Trophoblast cell (in vitro differentiated cells and primary cell): ENCODE results near the gene ERMP1.

ENCODE experiments used
- DNase-seq, 2 donors: peaks; one replicate each; pipeline ENCODE4 v3.0.0-alpha.2; 2016
- H2AFZ ChIP-seq: 2 replicates; pipeline ENCODE4 v1.6.1; 2013; ENCODE audit warnings: low read length, moderate library complexity, mild to moderate bottlenecking; ENCODE audit not compliant: insufficient read depth, poor library complexity
- H2AK5ac ChIP-seq: 2 replicates; pipeline ENCODE4 v1.6.1; 2013; ENCODE audit warnings: mild to moderate bottlenecking, low read length
- H2BK120ac ChIP-seq: 2 replicates; pipeline ENCODE4 v1.6.1; 2013; ENCODE audit warnings: low read length, mild to moderate bottlenecking, moderate library complexity; ENCODE audit not compliant: insufficient read depth, poor library complexity
- H2BK12ac ChIP-seq: 2 replicates; pipeline ENCODE4 v1.6.1; 2013; ENCODE audit warnings: mild to moderate bottlenecking, low read length, moderate library complexity
- H2BK5ac ChIP-seq: 2 replicates; pipeline ENCODE4 v1.6.1; 2013; ENCODE audit warnings: low read length, low read depth, moderate library complexity, mild to moderate bottlenecking; ENCODE audit not compliant: poor library complexity
- H3K14ac ChIP-seq: 2 replicates; pipeline ENCODE4 v1.6.1; 2013; ENCODE audit warnings: mild to moderate bottlenecking, low read length
- H3K18ac ChIP-seq: 2 replicates; pipeline ENCODE4 v1.6.1; 2013; ENCODE audit warnings: mild to moderate bottlenecking, low read length
- H3K23ac ChIP-seq: 2 replicates; pipeline ENCODE4 v1.6.1; 2013; ENCODE audit warnings: low read length
- H3K27ac ChIP-seq: 2 replicates; pipeline ENCODE4 v1.5.1; 2013; ENCODE audit warnings: low read depth, mild to moderate bottlenecking, inconsistent platforms, low read length, moderate library complexity
- H3K27me3 ChIP-seq: 2 replicates; pipeline ENCODE4 v1.6.1; 2013; ENCODE audit warnings: inconsistent platforms, mild to moderate bottlenecking, low read length, moderate library complexity; ENCODE audit not compliant: insufficient read depth
- H3K36me3 ChIP-seq, 2 experiments: 1 replicate in 1 of 2; 2 replicates in 1 of 2; pipeline ENCODE4 v1.6.1; 2013; ENCODE audit warnings: low read length in 2 of 2, mild to moderate bottlenecking in 2 of 2, moderate library complexity in 1 of 2; ENCODE audit not compliant: insufficient read depth in 2 of 2, control insufficient read depth in 1 of 2
- H3K4ac ChIP-seq: 2 replicates; pipeline ENCODE4 v1.6.1; 2013; ENCODE audit warnings: low read depth, mild to moderate bottlenecking, low read length, moderate library complexity
- H3K4me1 ChIP-seq, 2 experiments: 1 replicate in 1 of 2; 2 replicates in 1 of 2; pipeline ENCODE4 v1.6.1; 2013; ENCODE audit warnings: low read length in 2 of 2, mild to moderate bottlenecking in 2 of 2, moderate library complexity in 1 of 2; ENCODE audit not compliant: insufficient read depth in 2 of 2, control insufficient read depth in 1 of 2
- H3K4me2 ChIP-seq: 2 replicates; pipeline ENCODE4 v1.6.1; 2013; ENCODE audit warnings: inconsistent platforms, mild to moderate bottlenecking, low read length, moderate library complexity
- H3K4me3 ChIP-seq: 2 replicates; pipeline ENCODE4 v1.5.1; 2013; ENCODE audit warnings: mild to moderate bottlenecking, low read depth, low read length, inconsistent platforms
- H3K79me1 ChIP-seq: one replicate; pipeline ENCODE4 v1.6.1; 2013; ENCODE audit warnings: low read length
- H3K79me2 ChIP-seq: 2 replicates; pipeline ENCODE4 v1.6.1; 2013; ENCODE audit warnings: low read length, mild to moderate bottlenecking; ENCODE audit not compliant: control insufficient read depth, insufficient read depth, poor library complexity
- H3K9ac ChIP-seq: 2 replicates; pipeline ENCODE4 v1.6.1; 2013; ENCODE audit warnings: mild to moderate bottlenecking, low read length
- H3K9me3 ChIP-seq: 2 replicates; pipeline ENCODE4 v1.6.1; 2013; ENCODE audit warnings: low read depth, mild to moderate bottlenecking, control low read depth, inconsistent platforms, low read length; ENCODE audit not compliant: insufficient read depth
- H4K12ac ChIP-seq: 2 replicates; pipeline ENCODE4 v1.6.1; 2013; ENCODE audit warnings: low read depth, mild to moderate bottlenecking, low read length, moderate library complexity
- H4K8ac ChIP-seq: 2 replicates; pipeline ENCODE4 v1.6.1; 2013; ENCODE audit warnings: low read depth, mild to moderate bottlenecking, low read length, moderate library complexity
- H4K91ac ChIP-seq: one replicate; pipeline ENCODE4 v1.6.1; 2013; ENCODE audit warnings: low read depth, mild to moderate bottlenecking, low read length, moderate library complexity
- WGBS: extraction: QIAGEN DNeasy Blood & Tissue Kit; methylation state at CpG from one replicate; pipeline ENCODE4 v1.1.7; 2013; ENCODE audit warnings: missing lambda C conversion rate; ENCODE audit not compliant: insufficient read length, insufficient coverage; ENCODE audit errors: extremely low coverage; 5-methylcytosine and 5-hydroxymethylcytosine counted together

The ERMP1 gene

GRCh38 chr9:5843794-5844471 lies 11.0 kb upstream of the ERMP1 start:
- WGBS: no CpG with 5 or more reads among the region's 8 CpGs
- no peak overlapping the region for H4K91ac ChIP-seq
- peak overlapping the region; percentile 10 for H2BK12ac ChIP-seq
- no peak overlapping the region for H2BK5ac ChIP-seq
- H3K4ac ChIP-seq: no peak overlapping the region
- H2BK120ac ChIP-seq: no peak overlapping the region
- no peaks in the 10 kb centered on the region for H3K9me3 ChIP-seq
- H3K4me3 ChIP-seq: no peak overlapping the region
- H3K23ac ChIP-seq: no peak overlapping the region
- no peaks in the 10 kb centered on the region for H3K27me3 ChIP-seq
- no peak for DNase-seq
- H3K4me1 ChIP-seq: peaks cover 7 to 13% of the 10 kb centered on the region in 2 experiments
- H4K8ac ChIP-seq: no peak overlapping the region
- no peaks in the 10 kb centered on the region for H3K79me2 ChIP-seq
- H3K14ac ChIP-seq: no peak overlapping the region
- no peak overlapping the region for H2AFZ ChIP-seq
- no peak overlapping the region for H3K18ac ChIP-seq
- H4K12ac ChIP-seq: no peak overlapping the region
- peak overlapping the region; percentile 9 for H3K27ac ChIP-seq
- H3K36me3 ChIP-seq: no peaks in the 10 kb centered on the region
- H3K79me1 ChIP-seq: peaks cover 4% of the 10 kb centered on the region
- no peak overlapping the region for H3K9ac ChIP-seq
- no peak overlapping the region for H2AK5ac ChIP-seq
- no peak overlapping the region for H3K4me2 ChIP-seq

- peaks cover 4% of the 10 kb centered on the region for H3K79me1 ChIP-seq
- H3K14ac ChIP-seq: no peak overlapping the region
- H2AK5ac ChIP-seq: no peak overlapping the region
- no peak overlapping the region for H3K23ac ChIP-seq
- H2BK12ac ChIP-seq: no peak overlapping the region
- no peak overlapping the region for H2BK5ac ChIP-seq
- H4K91ac ChIP-seq: no peak overlapping the region
- H3K27ac ChIP-seq: no peak overlapping the region
- no peaks in the 10 kb centered on the region for H3K36me3 ChIP-seq
- H2AFZ ChIP-seq: no peak overlapping the region
- DNase-seq: no peak
- no peak overlapping the region for H3K9ac ChIP-seq
- H3K18ac ChIP-seq: no peak overlapping the region
- H3K79me2 ChIP-seq: no peaks in the 10 kb centered on the region
- H3K4ac ChIP-seq: no peak overlapping the region
- H3K4me3 ChIP-seq: no peak overlapping the region
- H4K8ac ChIP-seq: no peak overlapping the region
- no peaks in the 10 kb centered on the region for H3K27me3 ChIP-seq
- no peak overlapping the region for H2BK120ac ChIP-seq
- no peak overlapping the region for H4K12ac ChIP-seq
- H3K4me1 ChIP-seq: peaks cover 7 to 13% of the 10 kb centered on the region in 2 experiments
- H3K4me2 ChIP-seq: no peak overlapping the region
- H3K9me3 ChIP-seq: no peaks in the 10 kb centered on the region
- whole genome bisulfite sequencing: no CpG with 5 or more reads among the region's 5 CpGs
Observed at GRCh38 chr9:5842929-5843793, 10.2 kb upstream of the ERMP1 start.

GRCh38 chr9:5841771-5842573 lies 9.1 kb upstream of the ERMP1 start:
- H3K36me3 ChIP-seq: no peaks in the 10 kb centered on the region
- no peak overlapping the region for H4K8ac ChIP-seq
- peaks cover 4% of the 10 kb centered on the region for H3K79me1 ChIP-seq
- no peaks in the 10 kb centered on the region for H3K79me2 ChIP-seq
- no peak overlapping the region for H2BK120ac ChIP-seq
- H2BK12ac ChIP-seq: no peak overlapping the region
- H3K18ac ChIP-seq: no peak overlapping the region
- H3K23ac ChIP-seq: no peak overlapping the region
- H3K27me3 ChIP-seq: no peaks in the 10 kb centered on the region
- WGBS: no CpG with 5 or more reads among the region's 12 CpGs
- no peak overlapping the region for H3K9ac ChIP-seq
- H4K12ac ChIP-seq: no peak overlapping the region
- no peak overlapping the region for H2BK5ac ChIP-seq
- H2AFZ ChIP-seq: no peak overlapping the region
- DNase-seq: no peak
- no peak overlapping the region for H3K4ac ChIP-seq
- no peak overlapping the region for H3K27ac ChIP-seq
- no peak overlapping the region for H4K91ac ChIP-seq
- peaks cover 7 to 13% of the 10 kb centered on the region in 2 experiments for H3K4me1 ChIP-seq
- no peak overlapping the region for H2AK5ac ChIP-seq
- no peak overlapping the region for H3K4me2 ChIP-seq
- H3K14ac ChIP-seq: no peak overlapping the region
- no peak overlapping the region for H3K4me3 ChIP-seq
- H3K9me3 ChIP-seq: no peaks in the 10 kb centered on the region

- Histone ChIP-seq H4K91ac (no peak overlapping the region), H3K27ac (no peak overlapping the region), H3K18ac (no peak overlapping the region), H3K9me3 (no peaks in the 10 kb centered on the region), H3K4me1 (peaks cover 7 to 12% of the 10 kb centered on the region in 2 experiments), H3K4me2 (no peak overlapping the region), H3K4me3 (no peak overlapping the region), H3K79me2 (no peaks in the 10 kb centered on the region), H3K79me1 (peaks cover 4% of the 10 kb centered on the region), H3K14ac (no peak overlapping the region), H3K9ac (no peak overlapping the region), H4K8ac (no peak overlapping the region), H2BK120ac (no peak overlapping the region), H2BK12ac (no peak overlapping the region), H3K23ac (no peak overlapping the region), H2BK5ac (no peak overlapping the region), H3K36me3 (no peaks in the 10 kb centered on the region), H4K12ac (no peak overlapping the region), H3K27me3 (no peaks in the 10 kb centered on the region), H2AK5ac (no peak overlapping the region), H3K4ac (no peak overlapping the region), H2AFZ (no peak overlapping the region)
- DNase-seq: no peak
- no CpG with 5 or more reads among the region's 3 CpGs for WGBS
Observed at GRCh38 chr9:5840788-5841187, 7.9 kb upstream of the ERMP1 start.
